Measurements from ENCODE around the gene WNT10A. TPM values are rescaled to one million over a fixed set of nuclear protein-coding genes. Genes with fewer than 3 reads are reported as not detected.
"Not testable (repeated sequence)": the region's sequence is repeated elsewhere in the genome, so short reads cannot be mapped to it uniquely, and the experiment has no call there.

The WNT10A gene
- 0.61 TPM for polyA plus RNA-seq (2013, experiment 1 of 4)
- 0.55 TPM for polyA plus RNA-seq (2013, experiment 2 of 4)
- 0.64 TPM for polyA plus RNA-seq (2013, experiment 3 of 4)
- 0.41 TPM for polyA plus RNA-seq (2013, experiment 4 of 4)

DNA sequence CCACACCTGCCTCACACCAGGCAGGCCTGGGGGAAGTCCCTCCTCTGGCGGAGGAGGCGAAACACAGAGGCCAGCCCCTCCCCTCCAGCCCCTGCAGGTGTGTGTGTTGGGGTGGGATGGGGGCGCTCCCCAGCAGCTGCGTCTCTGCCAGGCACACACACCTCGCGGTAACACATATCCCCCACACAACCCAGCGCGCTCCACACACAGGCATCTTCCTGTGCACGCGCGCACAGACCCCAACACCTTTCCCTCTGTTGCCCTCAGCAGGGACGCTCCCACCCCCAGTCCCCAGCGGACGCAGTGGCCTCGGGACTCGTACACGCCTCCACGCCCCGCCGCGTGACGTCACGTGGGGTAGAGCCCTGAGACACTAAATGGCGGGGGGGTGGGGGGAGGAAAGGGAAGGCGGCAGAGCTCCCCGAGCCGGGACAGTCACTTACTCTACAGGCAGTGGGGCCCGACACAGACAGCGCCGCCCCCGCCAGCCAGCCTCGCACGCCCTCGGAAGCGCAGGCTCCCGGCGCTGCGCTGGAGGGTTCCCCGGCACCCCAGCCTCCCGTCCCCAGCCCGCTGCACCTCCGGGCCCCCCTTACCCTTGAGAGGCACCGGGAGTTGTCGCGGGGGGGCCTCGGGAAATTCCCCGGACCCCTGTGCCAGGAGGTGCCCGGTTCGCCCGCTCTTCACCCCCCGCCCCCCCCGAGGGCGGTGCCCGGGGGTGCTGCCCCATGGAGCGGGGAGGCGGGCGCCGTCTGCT, at the start of gene WNT10A:
WNT10A (plus strand) TSS at position 751 of the 757 bp plus-strand sequence. CDS start 144 bp downstream, outside the sequence.
- WGBS, 2 experiments = 3% methylated on average over 51 to 56 of the region's 58 CpGs
- Histone ChIP-seq H3K4me1 (ENCODE audit: control insufficient read depth, insufficient read depth, low read length) (peaks cover 39% of the 10 kb centered on the region), H3K27me3 (ENCODE audit: control insufficient read depth, insufficient read depth, low read length, poor library complexity, severe bottlenecking) (peaks cover 99% of the 10 kb centered on the region), H3K9me3 (ENCODE audit: control insufficient read depth, low read length) (no peaks in the 10 kb centered on the region), H3K27ac (ENCODE audit: insufficient read depth, low read depth, low read length, poor library complexity, severe bottlenecking) (no peak within 1 kb of the TSS), H3K4me3 (ENCODE audit: insufficient read depth, low read depth, low read length) (peak within 1 kb of the TSS; percentile 2), H3K36me3 (ENCODE audit: control insufficient read depth, insufficient read depth, low read length) (no peaks in the 10 kb centered on the region)

DNA sequence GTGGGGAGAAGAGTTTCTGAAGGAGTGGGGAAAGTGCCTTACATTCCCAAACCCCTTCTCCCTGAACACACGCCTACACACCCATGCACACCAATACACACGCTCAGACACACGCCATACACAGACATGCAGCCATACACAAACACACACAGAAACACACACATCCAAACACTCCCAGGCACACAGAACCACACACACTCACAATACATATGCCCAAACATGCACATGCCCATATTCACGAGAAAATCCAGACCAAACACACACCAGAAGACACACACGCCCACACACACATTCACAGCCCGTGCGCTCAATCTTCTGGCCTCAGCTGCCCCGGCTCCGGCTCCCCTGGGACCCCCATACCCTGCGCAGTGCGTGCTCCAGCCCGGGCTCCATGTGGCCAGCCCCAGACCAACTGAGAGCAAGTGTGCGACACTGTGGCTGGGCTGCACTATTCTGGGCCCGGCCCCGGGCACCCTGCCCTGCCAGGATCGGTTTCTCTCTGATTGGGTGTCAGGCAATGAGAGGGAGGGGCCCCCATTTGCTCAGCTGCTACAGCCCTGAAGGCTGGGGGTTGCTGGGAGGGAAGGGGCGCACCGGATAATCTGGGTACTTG, 49.2 kb upstream of the WNT10A start, which contains the start of gene PRKAG3:
PRKAG3 (minus strand) TSS at position 426 of the 613 bp plus-strand sequence.
- Histone ChIP-seq H3K27ac (ENCODE audit: insufficient read depth, low read depth, low read length, poor library complexity, severe bottlenecking) (no peak within 1 kb of the TSS), H3K27me3 (ENCODE audit: control insufficient read depth, insufficient read depth, low read length, poor library complexity, severe bottlenecking) (no peaks in the 10 kb centered on the region), H3K9me3 (ENCODE audit: control insufficient read depth, low read length) (no peaks in the 10 kb centered on the region), H3K4me3 (ENCODE audit: insufficient read depth, low read depth, low read length) (no peak within 1 kb of the TSS), H3K36me3 (ENCODE audit: control insufficient read depth, insufficient read depth, low read length) (no peaks in the 10 kb centered on the region), H3K4me1 (ENCODE audit: control insufficient read depth, insufficient read depth, low read length) (no peaks in the 10 kb centered on the region)
- 91 to 93% methylated on average over 18 of the region's 18 CpGs for WGBS, 2 experiments

DNA sequence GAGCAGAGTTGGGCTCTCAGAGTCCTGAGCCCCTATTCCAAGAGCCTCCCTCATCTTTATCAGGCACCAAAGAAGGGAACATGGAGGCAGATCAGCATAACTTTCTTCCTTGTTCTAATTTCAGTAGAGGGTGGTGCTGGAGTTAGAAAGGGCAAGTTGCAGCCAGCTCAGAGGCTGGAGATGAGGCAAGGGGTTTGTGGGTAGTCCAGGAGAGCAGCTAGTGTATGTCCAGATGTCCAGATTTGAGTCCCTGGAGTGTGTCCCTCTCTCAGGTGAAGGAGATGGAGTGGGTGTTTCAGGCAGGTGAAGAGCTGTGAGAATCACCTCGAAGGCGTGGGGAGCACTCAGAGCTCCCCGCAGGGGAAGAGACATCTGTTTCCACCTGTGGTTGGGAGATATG, 48.6 kb upstream of the WNT10A start:
- no peak overlapping the region for H3K4me3 ChIP-seq (ENCODE audit: insufficient read depth, low read depth, low read length)
- no peaks in the 10 kb centered on the region for H3K4me1 ChIP-seq (ENCODE audit: control insufficient read depth, insufficient read depth, low read length)
- no peaks in the 10 kb centered on the region for H3K27me3 ChIP-seq (ENCODE audit: control insufficient read depth, insufficient read depth, low read length, poor library complexity, severe bottlenecking)
- no peaks in the 10 kb centered on the region for H3K36me3 ChIP-seq (ENCODE audit: control insufficient read depth, insufficient read depth, low read length)
- no peak overlapping the region for H3K27ac ChIP-seq (ENCODE audit: insufficient read depth, low read depth, low read length, poor library complexity, severe bottlenecking)
- no peaks in the 10 kb centered on the region for H3K9me3 ChIP-seq (ENCODE audit: control insufficient read depth, low read length)
- 96 to 97% methylated on average over 3 of the region's 3 CpGs for WGBS, 2 experiments

DNA sequence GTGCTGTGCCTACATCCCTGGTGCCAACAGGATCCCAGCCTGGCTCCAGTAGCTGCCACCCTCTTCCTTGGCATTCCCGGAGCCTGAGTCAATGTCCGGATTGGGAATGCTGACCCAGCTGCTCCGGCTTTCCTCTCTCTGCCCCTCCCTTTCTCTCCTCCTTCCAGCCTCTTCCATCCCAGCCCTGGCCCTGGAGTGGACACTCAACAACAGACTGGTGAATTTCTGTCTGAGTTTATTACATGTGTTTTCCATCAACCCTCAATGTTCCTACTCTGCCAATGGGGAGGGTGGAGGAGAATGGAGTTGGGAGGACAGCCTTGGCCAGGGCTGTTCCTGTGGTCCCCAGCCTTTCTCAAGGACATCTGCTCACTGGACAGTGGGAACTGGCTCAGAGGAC, 48.1 kb upstream of the WNT10A start:
- Histone ChIP-seq H3K27ac (ENCODE audit: insufficient read depth, low read depth, low read length, poor library complexity, severe bottlenecking) (no peak overlapping the region), H3K4me3 (ENCODE audit: insufficient read depth, low read depth, low read length) (no peak overlapping the region), H3K4me1 (ENCODE audit: control insufficient read depth, insufficient read depth, low read length) (no peaks in the 10 kb centered on the region), H3K36me3 (ENCODE audit: control insufficient read depth, insufficient read depth, low read length) (no peaks in the 10 kb centered on the region), H3K9me3 (ENCODE audit: control insufficient read depth, low read length) (no peaks in the 10 kb centered on the region), H3K27me3 (ENCODE audit: control insufficient read depth, insufficient read depth, low read length, poor library complexity, severe bottlenecking) (no peaks in the 10 kb centered on the region)
- WGBS, 2 experiments = 85 to 88% methylated on average over 3 of the region's 3 CpGs

DNA sequence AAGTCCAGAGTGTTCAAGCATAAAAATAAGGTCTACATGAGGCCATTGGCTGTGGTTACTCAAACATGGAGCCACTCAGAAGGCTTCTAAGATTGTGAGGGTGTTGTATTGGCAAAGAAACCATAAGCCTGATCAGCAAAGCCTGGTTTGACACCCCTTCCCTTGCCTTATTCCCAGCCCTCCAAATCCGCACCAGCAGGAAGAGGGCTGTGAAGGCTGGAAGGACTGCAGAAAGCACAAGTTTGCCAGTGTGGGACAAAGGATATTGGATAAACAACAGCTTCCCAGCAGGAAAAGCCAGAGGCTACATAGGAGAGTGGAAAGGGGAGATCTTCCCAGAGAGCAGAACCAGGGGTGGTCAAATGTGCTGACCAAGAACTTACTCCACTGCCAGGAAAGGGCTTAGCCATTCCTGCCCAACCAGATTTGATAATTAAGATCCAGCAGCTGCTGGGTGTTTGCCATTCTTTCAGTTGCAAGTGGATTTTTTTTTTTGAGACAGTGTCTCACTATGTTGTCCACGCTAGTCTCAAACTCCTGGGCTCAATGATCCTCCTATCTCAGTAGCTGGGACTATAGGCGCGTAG, 47.5 kb upstream of the WNT10A start:
- Histone ChIP-seq H3K36me3 (ENCODE audit: control insufficient read depth, insufficient read depth, low read length) (no peaks in the 10 kb centered on the region), H3K4me1 (ENCODE audit: control insufficient read depth, insufficient read depth, low read length) (no peaks in the 10 kb centered on the region), H3K27me3 (ENCODE audit: control insufficient read depth, insufficient read depth, low read length, poor library complexity, severe bottlenecking) (no peaks in the 10 kb centered on the region), H3K4me3 (ENCODE audit: insufficient read depth, low read depth, low read length) (no peak overlapping the region), H3K27ac (ENCODE audit: insufficient read depth, low read depth, low read length, poor library complexity, severe bottlenecking) (no peak overlapping the region), H3K9me3 (ENCODE audit: control insufficient read depth, low read length) (no peaks in the 10 kb centered on the region)
- WGBS, 2 experiments = 83 to 96% methylated on average over 4 of the region's 4 CpGs

DNA sequence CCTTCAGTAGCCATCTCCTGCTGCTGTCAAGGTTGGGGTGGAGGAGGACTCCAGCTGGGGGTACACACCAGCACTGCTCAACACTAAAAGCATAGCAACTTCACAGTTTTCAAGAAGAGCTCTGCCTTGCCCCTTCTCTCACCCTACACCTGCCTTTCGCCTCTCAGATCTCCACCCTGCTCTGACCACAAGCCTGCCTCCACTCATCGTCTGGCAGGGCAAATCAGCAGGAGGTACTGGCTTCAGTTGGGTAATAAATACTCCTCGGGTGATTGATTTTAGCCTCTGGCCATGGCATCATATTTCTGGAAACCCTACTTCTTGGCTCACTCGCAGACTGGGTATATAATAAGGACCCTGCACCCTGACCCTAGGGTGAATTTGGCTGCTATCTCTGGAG, 46.0 kb upstream of the WNT10A start:
- H3K4me1 ChIP-seq (ENCODE audit: control insufficient read depth, insufficient read depth, low read length) = no peaks in the 10 kb centered on the region
- no peak overlapping the region for H3K27ac ChIP-seq (ENCODE audit: insufficient read depth, low read depth, low read length, poor library complexity, severe bottlenecking)
- H3K27me3 ChIP-seq (ENCODE audit: control insufficient read depth, insufficient read depth, low read length, poor library complexity, severe bottlenecking) = peaks cover 4% of the 10 kb centered on the region
- no peaks in the 10 kb centered on the region for H3K9me3 ChIP-seq (ENCODE audit: control insufficient read depth, low read length)
- H3K36me3 ChIP-seq (ENCODE audit: control insufficient read depth, insufficient read depth, low read length) = no peaks in the 10 kb centered on the region
- no peak overlapping the region for H3K4me3 ChIP-seq (ENCODE audit: insufficient read depth, low read depth, low read length)
- 78 to 84% methylated on average over 4 of the region's 4 CpGs for WGBS, 2 experiments

DNA sequence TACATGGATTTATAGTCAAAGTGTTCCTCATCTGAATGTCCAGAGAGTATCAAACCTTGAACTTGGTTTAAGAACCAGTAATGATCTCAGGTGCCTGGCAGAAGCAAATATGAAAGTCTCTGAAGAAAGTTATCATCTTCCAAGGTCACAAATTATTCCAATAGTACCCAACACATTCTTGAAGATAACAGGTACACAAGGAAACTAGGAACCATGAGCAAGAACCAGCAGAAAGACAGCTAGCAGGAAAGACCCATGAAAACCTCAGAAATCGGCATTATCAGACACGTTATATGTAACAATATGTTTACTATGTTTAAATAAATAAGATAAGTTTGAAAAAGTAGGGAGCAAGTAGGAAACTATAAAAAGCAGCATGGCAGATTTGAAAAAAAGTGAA, 43.2 kb upstream of the WNT10A start:
- no peaks in the 10 kb centered on the region for H3K36me3 ChIP-seq (ENCODE audit: control insufficient read depth, insufficient read depth, low read length)
- WGBS, 2 experiments = 90 to 100% methylated on average over 1 to 2 of the region's 2 CpGs

DNA sequence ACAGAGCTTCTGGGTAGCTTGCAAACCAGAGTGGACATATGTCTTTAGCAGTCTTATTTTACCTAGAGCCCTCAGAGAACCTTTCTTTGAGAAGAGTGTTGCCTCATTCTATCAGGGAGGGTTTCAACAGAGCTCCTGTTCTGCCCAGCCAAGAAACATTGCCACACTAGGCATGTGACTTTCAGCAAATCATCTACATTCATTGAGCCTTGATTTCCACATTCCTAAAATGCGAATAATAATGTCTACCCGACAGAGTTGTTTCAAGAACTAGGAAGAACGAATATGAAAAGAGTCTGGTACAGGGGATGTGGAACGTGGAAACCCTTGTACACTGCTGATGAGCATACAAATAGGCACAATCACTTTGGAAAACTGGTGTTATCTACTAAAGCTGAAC, 41.2 kb upstream of the WNT10A start:
- no peak overlapping the region for H3K27ac ChIP-seq (ENCODE audit: insufficient read depth, low read depth, low read length, poor library complexity, severe bottlenecking)
- peaks cover 4% of the 10 kb centered on the region for H3K27me3 ChIP-seq (ENCODE audit: control insufficient read depth, insufficient read depth, low read length, poor library complexity, severe bottlenecking)
- H3K9me3 ChIP-seq (ENCODE audit: control insufficient read depth, low read length) = no peaks in the 10 kb centered on the region
- no peaks in the 10 kb centered on the region for H3K36me3 ChIP-seq (ENCODE audit: control insufficient read depth, insufficient read depth, low read length)
- H3K4me3 ChIP-seq (ENCODE audit: insufficient read depth, low read depth, low read length) = no peak overlapping the region
- 78 to 82% methylated on average over 4 of the region's 4 CpGs for WGBS, 2 experiments
- H3K4me1 ChIP-seq (ENCODE audit: control insufficient read depth, insufficient read depth, low read length) = no peaks in the 10 kb centered on the region

More for the DNA sequence above, 43.2 kb upstream of the WNT10A start:
- H3K27ac ChIP-seq (ENCODE audit: insufficient read depth, low read depth, low read length, poor library complexity, severe bottlenecking) = no peak overlapping the region
- no peaks in the 10 kb centered on the region for H3K4me1 ChIP-seq (ENCODE audit: control insufficient read depth, insufficient read depth, low read length)
- peaks cover 4% of the 10 kb centered on the region for H3K27me3 ChIP-seq (ENCODE audit: control insufficient read depth, insufficient read depth, low read length, poor library complexity, severe bottlenecking)
- no peaks in the 10 kb centered on the region for H3K9me3 ChIP-seq (ENCODE audit: control insufficient read depth, low read length)
- H3K4me3 ChIP-seq (ENCODE audit: insufficient read depth, low read depth, low read length) = no peak overlapping the region

DNA sequence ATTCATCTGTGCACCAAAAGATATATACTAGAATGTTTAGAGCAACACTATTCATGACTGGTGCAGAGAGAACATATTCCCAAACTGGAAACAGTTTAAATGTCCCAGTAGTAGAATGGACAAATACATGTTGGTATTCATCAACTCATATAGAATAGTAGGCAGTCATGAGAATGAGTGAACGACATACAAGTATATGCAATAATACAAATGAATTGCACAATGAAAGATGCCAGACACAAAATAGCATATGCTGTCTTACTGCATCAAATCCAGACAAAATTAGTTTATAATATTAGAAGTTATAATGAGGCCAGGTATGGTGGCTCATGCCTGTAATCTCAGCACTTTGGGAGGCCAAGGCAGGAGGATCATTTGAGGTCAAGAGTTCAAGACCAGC, 40.8 kb upstream of the WNT10A start:
- WGBS, 2 experiments = 100% methylated on average over 1 of the region's 1 CpG; no CpG with 5 or more reads in 1 of the 2 experiments
- Histone ChIP-seq H3K27me3 (ENCODE audit: control insufficient read depth, insufficient read depth, low read length, poor library complexity, severe bottlenecking) (peaks cover 4% of the 10 kb centered on the region), H3K4me1 (ENCODE audit: control insufficient read depth, insufficient read depth, low read length) (no peaks in the 10 kb centered on the region), H3K27ac (ENCODE audit: insufficient read depth, low read depth, low read length, poor library complexity, severe bottlenecking) (no peak overlapping the region), H3K9me3 (ENCODE audit: control insufficient read depth, low read length) (no peaks in the 10 kb centered on the region), H3K4me3 (ENCODE audit: insufficient read depth, low read depth, low read length) (no peak overlapping the region), H3K36me3 (ENCODE audit: control insufficient read depth, insufficient read depth, low read length) (no peaks in the 10 kb centered on the region)

DNA sequence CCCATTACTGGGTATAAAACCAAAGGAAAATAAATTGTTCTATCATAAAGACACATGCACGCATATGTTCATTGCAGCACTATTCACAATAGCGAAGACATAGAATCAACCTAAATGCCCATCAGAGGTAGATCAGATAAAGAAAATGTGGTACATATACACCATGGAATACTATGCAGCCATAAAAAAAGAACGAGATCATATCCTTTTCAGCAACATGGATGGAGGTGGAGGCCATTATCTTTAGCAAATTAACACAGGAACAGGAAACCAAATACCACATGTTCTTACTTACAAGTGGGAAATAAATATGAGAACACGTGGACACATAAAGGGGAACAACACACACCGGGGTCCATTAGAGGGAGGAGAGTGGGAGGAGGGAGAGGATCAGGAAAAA, 36.3 kb upstream of the WNT10A start:
- H3K4me3 ChIP-seq (ENCODE audit: insufficient read depth, low read depth, low read length); H3K4me1 ChIP-seq (ENCODE audit: control insufficient read depth, insufficient read depth, low read length); H3K27me3 ChIP-seq (ENCODE audit: control insufficient read depth, insufficient read depth, low read length, poor library complexity, severe bottlenecking); H3K9me3 ChIP-seq (ENCODE audit: control insufficient read depth, low read length); H3K27ac ChIP-seq (ENCODE audit: insufficient read depth, low read depth, low read length, poor library complexity, severe bottlenecking); H3K36me3 ChIP-seq (ENCODE audit: control insufficient read depth, insufficient read depth, low read length): not testable (repeated sequence)
- 84 to 89% methylated on average over 4 to 5 of the region's 5 CpGs for WGBS, 2 experiments

All from ectodermal cell (in vitro differentiated cells).